PC-9 (cell line): ENCODE measurements around the gene TBL1XR1.

Source experiments
- CTCF ChIP-seq: fragments of 200-600 bp; sonication (generic); conservative IDR thresholded peaks from 2 replicates; pipeline ENCODE4 v1.6.1; 2017; ENCODE audit warnings: mixed run types, antibody characterized with exemption, mild to moderate bottlenecking, moderate library complexity
- EZH2 ChIP-seq: fragments of 200-600 bp; sonication (generic); IDR thresholded peaks from 2 replicates; pipeline ENCODE4 v1.8.0; 2017; ENCODE audit warnings: antibody characterized with exemption, low read depth

- TF ChIP-seq CTCF: no peak
- no peak for TF ChIP-seq EZH2
Observed at GRCh38 chr3:177068967-177069366, 128.3 kb downstream of the TBL1XR1 start.
